WTC11 (cell line): ENCODE results near the gene IL1R1. TPM values are rescaled to one million over a fixed set of nuclear protein-coding genes. Genes with fewer than 3 reads are reported as not detected.
A peak's percentile ranks its signal among the peaks of the same experiment; 100 is the strongest.

Experiments used
- ATAC-seq: fragments of 200-7000 bp; cut with Tn5 transposase; 2 replicates; pipeline ENCODE4 v1.10.0; 2021; ENCODE audit warnings: mild to moderate bottlenecking, moderate library complexity
- CTCF ChIA-PET: fragments of 300-600 bp; sonication (Branson Sonifier 250); formaldehyde crosslinking; loops from one replicate; lab custom pipeline; 2021; ENCODE audit warnings: antibody characterized with exemption; lab: Charles Lee
- POLR2A ChIA-PET: fragments of 350-600 bp; sonication (Branson Sonifier 250); formaldehyde crosslinking; loops from one replicate; lab custom pipeline; 2021; ENCODE audit warnings: antibody characterized with exemption; lab: Charles Lee
- DNase-seq: peaks from one replicate; pipeline ENCODE4 v3.0.0; 2021; ENCODE audit warnings: low spot score
- H3K27ac Mint-ChIP-seq: 2 replicates; pipeline ENCODE4 v1.8.0; 2021; ENCODE audit warnings: mixed read lengths
- H3K27me3 Mint-ChIP-seq: 2 replicates; pipeline ENCODE4 v1.8.0; 2021; ENCODE audit warnings: low read depth, mild to moderate bottlenecking, moderate library complexity, mixed read lengths
- H3K36me3 Mint-ChIP-seq: 2 replicates; pipeline ENCODE4 v1.8.0; 2021; ENCODE audit warnings: mixed read lengths
- H3K4me1 Mint-ChIP-seq: 2 replicates; pipeline ENCODE4 v1.8.0; 2022; ENCODE audit warnings: mixed read lengths
- H3K4me3 Mint-ChIP-seq: 2 replicates; pipeline ENCODE4 v1.8.0; 2021; ENCODE audit warnings: mild to moderate bottlenecking, moderate library complexity, mixed read lengths
- H3K9me3 Mint-ChIP-seq: 2 replicates; pipeline ENCODE4 v1.8.0; 2021; ENCODE audit warnings: mixed read lengths
- ARID4B ChIP-seq: sonication (generic); formaldehyde crosslinking; IDR thresholded peaks from 2 replicates; pipeline ENCODE4 v1.8.0; 2023; ENCODE audit warnings: missing genetic modification reagents, mild to moderate bottlenecking, borderline replicate concordance
- ATF2 ChIP-seq: sonication (generic); formaldehyde crosslinking; IDR thresholded peaks from 2 replicates; pipeline ENCODE4 v1.8.1; 2022; ENCODE audit warnings: low read depth, missing genetic modification reagents, borderline replicate concordance
- CDX4 ChIP-seq: fragments of 250-450 bp; sonication (Bioruptor Pico); IDR thresholded peaks from 2 replicates; pipeline ENCODE4 v1.9.0; 2021; ENCODE audit warnings: moderate library complexity, mild to moderate bottlenecking, inconsistent platforms, borderline replicate concordance
- CREM ChIP-seq: sonication (generic); formaldehyde crosslinking; IDR thresholded peaks from 2 replicates; pipeline ENCODE4 v1.8.1; 2022; ENCODE audit warnings: mild to moderate bottlenecking, missing genetic modification reagents, moderate library complexity
- EMX1 ChIP-seq: fragments of 250-450 bp; sonication (Bioruptor Pico); IDR thresholded peaks from 2 replicates; pipeline ENCODE4 v1.8.0; 2021; ENCODE audit warnings: mild to moderate bottlenecking
- FOXJ3 ChIP-seq: sonication (generic); formaldehyde crosslinking; IDR thresholded peaks from 2 replicates; pipeline ENCODE4 v1.9.0; 2021; ENCODE audit warnings: missing genetic modification reagents, mild to moderate bottlenecking, borderline replicate concordance
- FOXP4 ChIP-seq: sonication (generic); formaldehyde crosslinking; IDR thresholded peaks from 2 replicates; pipeline ENCODE4 v1.8.0; 2022; ENCODE audit warnings: mild to moderate bottlenecking, missing genetic modification reagents
- GABPB1 ChIP-seq: sonication (generic); formaldehyde crosslinking; IDR thresholded peaks from 2 replicates; pipeline ENCODE4 v1.8.1; 2023; ENCODE audit warnings: mild to moderate bottlenecking, missing genetic modification reagents
- GRHL2 ChIP-seq: fragments of 250-450 bp; sonication (Bioruptor Pico); IDR thresholded peaks from 2 replicates; pipeline ENCODE4 v1.8.0; 2022; ENCODE audit warnings: mild to moderate bottlenecking, moderate library complexity; ENCODE audit not compliant: insufficient replicate concordance, severe bottlenecking
- MYBL2 ChIP-seq: sonication (generic); formaldehyde crosslinking; IDR thresholded peaks from 2 replicates; pipeline ENCODE4 v1.8.1; 2023; ENCODE audit warnings: mild to moderate bottlenecking, moderate library complexity, missing genetic modification reagents
- NR2C2 ChIP-seq: sonication (generic); formaldehyde crosslinking; IDR thresholded peaks from 2 replicates; pipeline ENCODE4 v1.8.0; 2022; ENCODE audit warnings: mild to moderate bottlenecking, missing genetic modification reagents
- PREB ChIP-seq: sonication (generic); formaldehyde crosslinking; IDR thresholded peaks from 2 replicates; pipeline ENCODE4 v1.8.1; 2022; ENCODE audit warnings: mild to moderate bottlenecking, missing genetic modification reagents, moderate library complexity, borderline replicate concordance
- SMAD3 ChIP-seq: sonication (generic); formaldehyde crosslinking; IDR thresholded peaks from 2 replicates; pipeline ENCODE4 v1.8.0; 2022; ENCODE audit warnings: missing genetic modification reagents, mild to moderate bottlenecking, borderline replicate concordance
- SMAD4 ChIP-seq: sonication (generic); formaldehyde crosslinking; IDR thresholded peaks from 2 replicates; pipeline ENCODE4 v1.8.0; 2022; ENCODE audit warnings: mild to moderate bottlenecking, missing genetic modification reagents
- USF2 ChIP-seq: sonication (generic); formaldehyde crosslinking; IDR thresholded peaks from 2 replicates; pipeline ENCODE4 v1.8.1; 2023; ENCODE audit warnings: mild to moderate bottlenecking, missing genetic modification reagents, moderate library complexity
- ZBTB21 ChIP-seq: sonication (generic); formaldehyde crosslinking; IDR thresholded peaks from 2 replicates; pipeline ENCODE4 v1.8.1; 2023; ENCODE audit warnings: mild to moderate bottlenecking, missing genetic modification reagents, borderline replicate concordance
- ZMAT4 ChIP-seq: fragments of 250-450 bp; sonication (Bioruptor Pico); IDR thresholded peaks from 2 replicates; pipeline ENCODE4 v1.9.0; 2021; ENCODE audit warnings: mild to moderate bottlenecking
- ZNF263 ChIP-seq: sonication (generic); formaldehyde crosslinking; IDR thresholded peaks from 2 replicates; pipeline ENCODE4 v1.8.1; 2022; ENCODE audit warnings: low read depth, mild to moderate bottlenecking, moderate library complexity, missing genetic modification reagents
- ZNF416 ChIP-seq: fragments of 250-450 bp; sonication (Bioruptor Pico); IDR thresholded peaks from 2 replicates; pipeline ENCODE4 v1.9.0; 2021; ENCODE audit warnings: mild to moderate bottlenecking, inconsistent platforms
- ZNF423 ChIP-seq: fragments of 250-450 bp; sonication (Bioruptor Pico); IDR thresholded peaks from 2 replicates; pipeline ENCODE4 v2.1.2; 2022; ENCODE audit warnings: mild to moderate bottlenecking, moderate library complexity
- ZNF671 ChIP-seq: fragments of 250-450 bp; sonication (Bioruptor Pico); IDR thresholded peaks from 2 replicates; pipeline ENCODE4 v1.8.0; 2021; ENCODE audit warnings: mild to moderate bottlenecking
- total RNA-seq: library from RNA; stranded (reverse); gene quantifications from 3 replicates; pipeline ENCODE4 v1.2.3, GENCODE V29; 2021

The IL1R1 gene
- total RNA-seq, 1 experiment from 2014 or later: 0.37 TPM

GRCh38 chr2:102197389-102198137 is 55.0 kb downstream of the IL1R1 start (continued):
- no peak for TF ChIP-seq ATF2 (CRISPR knock-in tag)
- no peak for TF ChIP-seq ZNF416
- TF ChIP-seq PREB (CRISPR knock-in tag): no peak

- no peaks in the 10 kb centered on the region for H3K36me3 Mint-ChIP-seq
- H3K4me1 Mint-ChIP-seq: peaks cover 7% of the 10 kb centered on the region
- ChIA-PET POLR2A (no interaction called here), CTCF (interaction anchor here (0.5 to 1.5 kb wide), 3 partner anchors 13 to 39 kb away, joined by 4 to 5 read pairs (median 5); partner anchors contain the start of gene IL1RL2)
- ATAC-seq: peak; percentile 39; the same call in 1 of the 2 replicates
- DNase-seq: no peak
- peaks cover 9% of the 10 kb centered on the region; the same call in 1 of the 2 replicates for H3K9me3 Mint-ChIP-seq
- H3K4me3 Mint-ChIP-seq: no peak overlapping the region
- H3K27me3 Mint-ChIP-seq: no peaks in the 10 kb centered on the region; the same call in 1 of the 2 replicates
- H3K27ac Mint-ChIP-seq: no peak overlapping the region
- TF ChIP-seq ZNF671 (CRISPR knock-in tag): no peak
- no peak for TF ChIP-seq ZBTB21 (CRISPR knock-in tag)
- TF ChIP-seq GRHL2 (CRISPR knock-in tag): no peak
- TF ChIP-seq USF2 (CRISPR knock-in tag): no peak
- no peak for TF ChIP-seq SMAD3 (CRISPR knock-in tag)
- TF ChIP-seq FOXJ3: no peak
- TF ChIP-seq SMAD4: no peak
- no peak for TF ChIP-seq ARID4B
- TF ChIP-seq CDX4: no peak
- no peak for TF ChIP-seq EMX1 (CRISPR knock-in tag)
- TF ChIP-seq FOXP4 (CRISPR knock-in tag): no peak
- no peak for TF ChIP-seq ZMAT4 (CRISPR knock-in tag)
- no peak for TF ChIP-seq MYBL2 (CRISPR knock-in tag)
- no peak for TF ChIP-seq NR2C2 (CRISPR knock-in tag)
- TF ChIP-seq CREM: no peak
- TF ChIP-seq ZNF423 (CRISPR knock-in tag): no peak
- no peak for TF ChIP-seq ZNF263
- no peak for TF ChIP-seq GABPB1 (CRISPR knock-in tag)
Measured at GRCh38 chr2:102200539-102200938, 58.0 kb downstream of the IL1R1 start.
